Stimulated activated CD8-positive, alpha-beta memory T cell treated with anti-CD3 and anti-CD28 coated beads, Interleukin-15, amount 100 ng/mL, for 4 hours (primary cell): ENCODE results near the gene PFKP.
"Not testable (repeated sequence)": the region's sequence is repeated elsewhere in the genome, so short reads cannot be mapped to it uniquely, and the experiment has no call there.

Source experiments
- DNase-seq, 2 donors: peaks; one replicate each; pipeline ENCODE4 v3.0.0-alpha.2; 2020; ENCODE audit warnings: low read depth in 2 of 2

The PFKP gene

GRCh38 chr10:3154666-3155065 is 87.3 kb downstream of the PFKP start:
- DNase-seq: no peak

GRCh38 chr10:3159152-3159551 is 91.8 kb downstream of the PFKP start:
- DNase-seq: no peak

GRCh38 chr10:3162533-3162932 is 95.2 kb downstream of the PFKP start:
- no peak for DNase-seq

GRCh38 chr10:3163879-3164278 is 96.5 kb downstream of the PFKP start:
- no peak for DNase-seq

GRCh38 chr10:3165196-3165595 is 97.8 kb downstream of the PFKP start:
- no peak for DNase-seq

GRCh38 chr10:3166496-3167290 is 99.3 kb downstream of the PFKP start:
- no peak for DNase-seq

GRCh38 chr10:3167611-3168330 is 100.4 kb downstream of the PFKP start:
- DNase-seq: no peak

- no peak for DNase-seq
Measured at GRCh38 chr10:3169271-3169670, 101.9 kb downstream of the PFKP start.

GRCh38 chr10:3169673-3170072 is 102.3 kb downstream of the PFKP start:
- DNase-seq: no peak

GRCh38 chr10:3171488-3171887 is 104.1 kb downstream of the PFKP start:
- not testable (repeated sequence) for DNase-seq

- peak in 1 of 2 donors; percentile 30 for DNase-seq
Measured at GRCh38 chr10:3172081-3172445, 104.7 kb downstream of the PFKP start.

- peak; percentile 98 to 99 for DNase-seq
Measured at GRCh38 chr10:3172446-3173170, 105.3 kb downstream of the PFKP start, which contains the start of gene PITRM1. Gene PITRM1, minus strand, starts transcription at chr10:3172782. Its CDS starts 10 bp downstream, at chr10:3172772.

- DNase-seq: no peak
Measured at GRCh38 chr10:3173171-3173878, 106.0 kb downstream of the PFKP start.

GRCh38 chr10:3178042-3178441 is 110.7 kb downstream of the PFKP start:
- DNase-seq: no peak

- no peak for DNase-seq
Measured at GRCh38 chr10:3179174-3179573, 111.8 kb downstream of the PFKP start.

- DNase-seq: no peak
Measured at GRCh38 chr10:3180355-3181025, 113.1 kb downstream of the PFKP start.

GRCh38 chr10:3185386-3185785 is 118.0 kb downstream of the PFKP start:
- DNase-seq: no peak

- peak in 1 of 2 donors; percentile 37 for DNase-seq
Measured at GRCh38 chr10:3186368-3186767, 119.0 kb downstream of the PFKP start.
